ENCODE measurements around the gene C1orf210.

C1orf210 gene

DNA sequence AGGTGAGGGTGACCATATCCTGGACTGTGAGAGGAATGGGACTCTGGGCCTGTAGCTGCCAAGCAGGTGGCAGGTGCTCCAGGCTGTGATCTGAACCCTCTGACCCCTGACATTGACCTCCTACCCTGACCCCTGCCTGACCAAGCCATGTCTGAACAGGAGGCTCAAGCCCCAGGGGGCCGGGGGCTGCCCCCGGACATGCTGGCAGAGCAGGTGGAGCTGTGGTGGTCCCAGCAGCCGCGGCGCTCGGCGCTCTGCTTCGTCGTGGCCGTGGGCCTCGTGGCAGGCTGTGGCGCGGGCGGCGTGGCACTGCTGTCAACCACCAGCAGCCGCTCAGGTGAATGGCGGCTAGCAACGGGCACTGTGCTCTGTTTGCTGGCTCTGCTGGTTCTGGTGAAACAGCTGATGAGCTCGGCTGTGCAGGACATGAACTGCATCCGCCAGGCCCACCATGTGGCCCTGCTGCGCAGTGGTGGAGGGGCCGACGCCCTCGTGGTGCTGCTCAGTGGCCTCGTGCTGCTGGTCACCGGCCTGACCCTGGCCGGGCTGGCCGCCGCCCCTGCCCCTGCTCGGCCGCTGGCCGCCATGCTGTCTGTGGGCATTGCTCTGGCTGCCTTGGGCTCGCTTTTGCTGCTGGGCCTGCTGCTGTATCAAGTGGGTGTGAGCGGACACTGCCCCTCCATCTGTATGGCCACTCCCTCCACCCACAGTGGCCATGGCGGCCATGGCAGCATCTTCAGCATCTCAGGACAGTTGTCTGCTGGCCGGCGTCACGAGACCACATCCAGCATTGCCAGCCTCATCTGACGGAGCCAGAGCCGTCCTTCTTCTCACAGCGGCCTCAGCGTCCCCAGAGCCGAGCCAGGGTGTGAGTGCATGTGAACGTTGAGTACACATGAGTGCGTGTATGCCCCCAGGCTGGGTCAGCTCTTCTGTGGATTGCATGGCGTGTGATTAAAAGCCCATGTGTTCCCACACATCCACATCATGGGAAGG, 12.5 kb downstream of the C1orf210 start:
- DNase-seq: peak; percentile 57

DNA sequence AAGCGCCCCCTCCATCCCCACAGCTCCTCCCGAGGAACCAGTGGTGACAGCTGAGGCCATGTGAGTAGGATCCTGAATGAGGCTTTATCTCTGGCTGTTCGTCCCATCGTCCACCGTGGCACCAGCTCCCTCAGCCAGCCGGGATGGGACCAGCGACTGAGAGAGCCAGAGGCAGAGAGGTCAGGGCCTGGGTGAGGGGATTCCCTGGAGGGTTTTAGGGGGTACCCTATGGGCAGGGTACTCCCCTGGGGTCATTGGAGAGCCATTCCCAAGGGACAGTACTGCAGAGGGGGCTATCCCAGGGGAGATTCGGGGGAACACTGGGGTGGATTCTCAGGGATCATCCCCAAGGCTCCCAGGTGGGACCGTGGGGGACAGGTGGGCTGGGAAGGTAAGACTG, 13.2 kb downstream of the C1orf210 start:
- peak; percentile 43 for DNase-seq

DNA sequence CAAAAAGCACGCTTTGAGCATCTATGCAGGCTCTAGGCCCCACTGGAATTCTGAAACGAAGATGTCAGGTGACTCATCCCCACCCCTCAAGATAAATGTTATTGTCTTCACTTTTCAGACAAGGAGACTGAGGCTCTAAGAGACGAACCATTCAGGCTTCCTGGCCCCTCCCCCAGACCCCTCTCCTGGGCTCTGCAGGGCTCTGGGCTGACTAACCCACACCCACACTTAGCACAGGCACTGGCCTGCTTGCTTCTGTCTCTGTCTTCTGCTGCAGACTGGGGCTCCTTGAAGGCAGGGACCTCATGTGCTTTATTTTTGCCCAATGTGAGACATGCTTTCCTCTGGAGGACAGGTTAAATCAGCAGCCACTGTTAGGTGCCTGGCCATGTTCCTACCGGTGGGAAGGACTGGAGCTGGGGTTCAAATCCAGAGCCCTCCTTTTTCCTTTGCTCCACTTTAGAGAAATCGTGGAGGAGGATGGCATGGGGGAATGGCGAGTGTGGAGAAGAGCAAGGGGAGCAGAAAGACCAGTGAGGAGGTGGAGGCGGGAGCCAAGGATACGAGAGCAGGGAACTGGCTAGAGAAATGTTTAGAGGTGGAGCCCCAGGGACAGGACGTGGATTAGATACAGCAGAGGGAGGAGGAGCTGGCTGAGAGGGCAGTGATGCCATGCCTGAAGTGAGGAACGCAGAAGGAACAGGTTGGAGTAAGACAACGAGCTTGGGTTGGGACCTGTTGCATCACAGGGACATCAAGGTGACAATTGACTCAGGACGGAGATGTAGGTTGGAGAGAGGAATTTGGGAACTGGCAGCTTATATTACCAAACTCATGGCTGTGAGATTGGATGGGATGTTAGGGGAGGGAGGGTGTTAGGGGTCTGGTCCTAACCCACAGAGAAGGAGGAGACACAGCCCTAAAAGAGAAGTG, 13.9 kb downstream of the C1orf210 start:
- DNase-seq: peak; percentile 45

DNA sequence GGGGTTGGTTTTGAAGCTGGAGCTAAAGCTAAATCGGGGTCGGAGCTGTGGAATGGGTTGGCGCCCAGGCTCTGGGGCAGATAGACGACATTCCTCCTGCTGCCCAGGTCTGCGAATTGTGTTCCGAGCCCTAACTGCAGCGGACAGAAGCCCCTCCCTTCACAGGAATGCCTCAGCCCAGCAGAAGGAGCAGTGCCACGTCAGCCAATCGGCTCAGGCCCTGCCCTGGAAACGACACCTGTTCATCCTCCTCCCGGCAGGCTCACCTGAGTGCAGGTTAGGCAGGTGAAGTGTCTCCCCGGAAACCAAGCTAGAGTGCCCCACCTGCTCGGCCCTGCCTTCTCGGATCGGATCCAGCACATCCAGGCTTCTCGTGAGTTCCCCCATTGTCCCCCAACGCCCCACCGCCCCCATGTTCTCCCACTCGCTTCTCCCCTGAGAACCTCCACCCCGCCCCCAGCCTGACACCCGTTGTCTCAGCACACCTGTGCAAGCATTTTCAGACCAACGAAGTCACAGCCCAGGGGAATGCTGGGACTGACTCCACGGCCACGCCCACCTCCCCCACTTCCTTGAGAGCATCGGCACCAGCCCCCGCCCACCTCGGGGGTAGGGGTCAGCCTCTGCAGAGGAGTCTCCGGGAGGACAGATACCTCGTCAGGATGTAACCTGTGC, 14.8 kb downstream of the C1orf210 start:
- DNase-seq: peak; percentile 64

DNA sequence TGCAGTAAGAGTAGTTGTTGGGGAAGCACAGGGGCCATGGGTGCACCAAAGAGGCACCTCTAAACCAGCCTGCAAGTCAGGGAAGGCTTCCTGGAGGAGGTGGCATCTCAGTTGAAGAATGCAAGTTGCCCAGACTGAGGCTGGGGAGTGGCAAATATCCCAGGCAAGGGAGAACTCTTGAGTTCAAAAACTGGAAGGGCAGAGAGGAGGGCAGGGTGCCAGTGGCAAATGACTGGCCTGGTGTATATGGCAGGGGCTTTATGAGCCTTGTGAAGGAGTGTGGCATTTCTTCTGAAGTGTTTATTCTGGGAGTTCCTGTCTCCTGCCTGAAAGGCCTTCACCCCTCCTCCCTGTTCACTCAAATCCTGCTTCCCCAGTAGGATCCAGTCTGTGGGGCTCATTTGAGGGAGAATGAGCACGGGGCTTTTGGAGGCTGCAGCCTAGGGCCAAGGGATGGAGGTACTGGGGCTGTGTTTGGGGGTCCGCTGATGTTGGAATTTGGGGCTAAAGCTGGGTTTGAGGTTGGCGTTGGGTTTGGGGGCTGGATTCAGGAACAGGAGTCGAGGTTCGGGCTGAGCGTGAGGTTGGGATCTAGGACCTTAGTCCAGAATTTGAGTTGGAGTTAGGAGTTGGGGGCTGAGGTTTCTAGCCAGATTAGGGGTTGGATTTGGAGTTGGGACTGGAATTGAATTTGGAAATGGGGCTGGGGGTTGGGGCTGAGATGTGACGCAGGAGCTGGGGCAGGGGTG, 15.6 kb downstream of the C1orf210 start, which contains the start of gene TMEM125:
Gene TMEM125 (plus strand): TSS at position 357 of the 749 bp plus-strand sequence. CDS start 2,740 bp downstream, outside the sequence.
- peak; percentile 30 for DNase-seq

DNA sequence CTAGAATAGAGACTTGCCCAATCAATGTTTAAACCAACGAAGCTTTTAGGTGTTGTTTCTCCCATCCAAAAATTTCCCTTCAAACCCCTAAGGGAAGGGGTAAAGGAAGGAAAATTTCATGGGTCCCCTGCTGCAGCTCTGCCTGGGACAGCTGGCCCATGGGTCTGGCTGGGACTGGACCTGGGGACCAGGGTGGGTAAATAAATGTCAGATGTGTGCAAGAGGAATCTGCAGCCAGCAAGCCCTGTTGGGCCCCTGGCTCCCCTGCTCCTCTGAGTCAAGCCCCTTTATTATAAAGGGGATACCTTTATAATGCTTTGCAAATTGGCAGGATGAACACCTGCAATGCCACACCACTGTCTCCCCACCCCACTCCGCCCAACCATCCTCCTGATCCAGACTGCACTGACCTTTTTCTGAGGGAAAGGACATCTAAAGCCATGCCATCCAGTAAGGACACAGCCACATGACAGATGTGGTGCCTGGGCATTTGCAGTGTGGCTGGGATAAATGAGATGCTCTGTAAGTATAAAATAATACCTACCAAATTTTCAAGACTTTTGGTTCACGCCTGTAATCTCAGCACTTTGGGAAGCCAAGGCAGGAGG, 17.5 kb downstream of the C1orf210 start:
- DNase-seq: no peak

DNA sequence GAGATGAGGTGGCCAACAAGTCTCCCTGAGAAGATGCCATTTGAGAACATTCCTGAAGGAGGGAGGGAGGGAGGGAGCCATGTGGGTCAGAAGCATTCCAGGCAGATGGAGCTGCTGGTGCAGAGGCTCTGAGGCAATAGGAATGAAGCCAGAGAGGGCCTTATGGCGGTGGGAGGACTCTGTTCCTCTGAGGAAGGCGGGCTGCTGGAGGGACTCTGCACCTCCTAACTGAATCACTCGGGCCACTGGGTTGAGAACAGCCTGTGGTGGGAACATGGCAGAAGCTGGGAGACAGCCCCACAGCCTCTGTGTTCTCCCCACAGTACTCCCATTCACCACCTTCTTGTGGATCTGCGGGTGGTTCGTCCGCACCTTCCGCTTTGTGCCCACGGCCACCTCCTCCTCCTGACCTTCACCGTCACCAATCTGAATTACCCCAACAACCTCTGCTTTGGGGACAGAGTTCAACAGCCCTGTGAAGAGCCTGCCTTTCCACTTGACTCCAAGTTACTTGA, 18.0 kb downstream of the C1orf210 start:
- DNase-seq: no peak

DNA sequence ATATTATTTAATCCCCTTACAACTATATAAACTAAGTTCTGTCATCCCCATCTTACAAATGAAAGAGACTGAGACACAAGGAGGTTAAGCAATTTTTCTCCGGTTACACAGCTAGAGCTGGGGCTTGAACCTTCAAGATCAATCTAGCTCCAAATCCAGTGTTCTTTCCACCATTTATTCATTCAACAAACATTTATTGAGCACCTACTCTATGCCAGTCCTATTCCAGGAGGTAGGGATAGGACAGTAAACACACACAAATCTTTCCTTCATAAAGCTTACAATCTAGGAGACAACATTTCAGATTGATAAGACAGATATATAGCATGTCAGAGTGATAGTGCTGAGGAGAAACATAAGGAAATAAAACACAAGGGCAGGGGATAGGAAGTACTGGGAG, 18.5 kb downstream of the C1orf210 start:
- no peak for DNase-seq

DNA sequence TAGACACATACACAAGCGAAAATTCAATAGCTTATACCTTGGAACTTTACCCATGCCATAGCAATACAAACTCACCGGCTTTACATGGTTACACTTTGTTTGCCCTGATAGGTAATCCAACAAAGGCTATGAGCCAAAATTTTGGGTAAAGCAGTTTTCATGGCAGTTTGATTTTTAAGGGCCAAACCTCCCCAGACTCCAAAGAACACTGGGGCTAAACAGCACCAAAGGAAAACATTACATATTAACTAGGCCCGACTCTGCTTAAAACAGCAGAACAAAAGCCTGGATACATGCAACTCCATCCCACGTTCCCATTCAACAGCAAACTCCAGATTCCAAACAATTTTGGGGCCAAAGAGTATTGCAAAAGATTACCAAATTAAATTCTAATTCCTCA, 19.9 kb downstream of the C1orf210 start:
- DNase-seq: no peak

DNA sequence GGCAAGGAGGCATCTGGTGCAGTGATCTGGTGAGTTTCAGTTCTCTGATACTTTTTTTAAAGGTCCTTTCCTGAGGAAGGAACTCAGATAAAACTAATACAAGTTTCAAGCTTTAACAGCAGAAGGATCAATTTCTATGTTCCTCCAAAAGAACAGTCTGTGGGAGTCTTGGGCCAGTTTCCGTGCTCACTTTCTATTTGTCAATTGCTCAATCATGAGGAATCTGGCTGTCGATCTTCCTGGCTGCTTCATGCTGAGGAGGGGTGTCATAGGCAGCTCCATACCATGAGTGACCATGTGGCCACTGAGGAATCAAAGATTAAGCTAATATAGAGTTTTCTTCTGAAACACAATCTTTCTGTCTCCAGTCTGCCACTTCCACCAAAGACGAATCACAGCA, 27.0 kb downstream of the C1orf210 start:
- DNase-seq: peak; percentile 16

DNA sequence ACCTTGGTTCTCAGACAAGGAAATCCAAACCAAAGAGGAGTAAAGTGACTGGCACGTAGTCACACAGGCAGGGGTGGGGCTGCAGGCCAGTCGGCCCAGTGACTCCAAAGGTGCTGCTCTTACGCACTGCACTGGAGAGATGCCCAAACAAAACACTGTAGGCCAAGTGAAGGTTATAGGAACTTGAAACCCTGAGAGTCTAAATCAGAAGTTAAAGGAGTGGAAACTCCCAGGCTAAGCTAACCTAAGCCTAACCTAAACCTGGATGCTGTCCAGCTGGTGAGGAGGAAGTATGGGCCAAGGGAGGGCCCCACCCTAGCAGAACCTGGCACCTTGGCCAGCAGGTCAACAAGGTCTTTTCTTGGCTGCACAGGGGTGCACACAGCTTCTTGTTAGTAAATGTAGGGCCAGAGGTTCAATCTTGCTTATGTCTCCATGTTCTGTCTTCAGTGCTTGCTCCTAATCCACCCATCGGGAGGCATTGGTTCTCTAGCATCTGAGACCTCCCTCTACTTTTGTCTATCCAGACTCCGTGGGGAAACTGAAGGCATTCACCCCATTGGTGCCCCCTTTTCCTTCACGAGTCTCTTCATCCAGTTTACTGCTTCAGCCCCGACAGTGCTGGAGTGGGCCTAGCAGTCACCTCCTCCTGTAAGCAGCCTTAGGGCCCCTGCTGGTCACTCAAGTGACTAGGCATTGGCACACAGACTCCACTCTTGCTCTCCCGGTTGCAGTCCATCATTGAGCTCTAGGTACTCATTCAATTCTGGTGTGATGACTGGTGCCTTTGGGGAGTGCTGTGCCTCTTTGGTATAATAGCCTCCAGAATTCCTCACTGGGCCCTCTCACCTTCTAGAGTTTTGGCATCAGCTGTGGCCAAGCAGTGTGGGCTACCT, 28.5 kb downstream of the C1orf210 start:
- DNase-seq: peak; percentile 30

DNA sequence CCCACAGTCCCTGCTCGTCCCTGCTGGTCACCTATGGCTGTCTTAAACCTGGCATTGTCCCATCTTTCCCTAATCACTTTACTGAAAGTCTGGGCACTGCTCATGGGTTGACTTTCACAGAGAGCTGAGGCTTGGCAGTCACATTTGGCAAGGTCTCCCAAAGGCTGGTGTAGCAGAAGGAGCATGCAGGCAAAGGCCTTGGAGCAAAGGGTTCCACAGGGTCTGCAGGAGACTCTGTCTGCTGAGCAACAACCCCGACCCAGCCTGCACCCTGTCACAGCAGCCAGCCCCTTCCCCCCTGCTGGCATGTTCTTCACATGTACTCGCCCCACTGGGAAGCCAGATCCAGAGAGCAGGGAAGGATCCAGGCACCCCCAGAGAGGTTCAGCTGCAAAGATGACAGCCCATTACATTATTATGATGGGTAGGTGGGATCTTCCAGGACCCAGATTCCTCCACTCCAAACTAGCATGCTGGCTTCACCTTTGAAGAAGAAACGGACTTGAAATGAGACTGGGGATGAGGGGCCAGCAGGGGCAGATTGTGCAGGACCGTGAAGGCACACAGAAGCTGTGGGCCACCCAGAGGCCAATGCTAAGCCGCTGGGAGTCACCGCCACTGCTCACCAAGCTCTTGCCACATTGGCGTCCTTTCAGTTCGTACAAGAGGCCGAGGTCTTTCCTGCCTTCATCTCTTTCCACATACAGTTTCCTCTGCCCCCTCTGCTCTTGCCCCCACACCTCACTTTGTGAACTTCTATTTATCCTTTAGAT, 29.8 kb downstream of the C1orf210 start:
- DNase-seq: peak; percentile 13

DNA sequence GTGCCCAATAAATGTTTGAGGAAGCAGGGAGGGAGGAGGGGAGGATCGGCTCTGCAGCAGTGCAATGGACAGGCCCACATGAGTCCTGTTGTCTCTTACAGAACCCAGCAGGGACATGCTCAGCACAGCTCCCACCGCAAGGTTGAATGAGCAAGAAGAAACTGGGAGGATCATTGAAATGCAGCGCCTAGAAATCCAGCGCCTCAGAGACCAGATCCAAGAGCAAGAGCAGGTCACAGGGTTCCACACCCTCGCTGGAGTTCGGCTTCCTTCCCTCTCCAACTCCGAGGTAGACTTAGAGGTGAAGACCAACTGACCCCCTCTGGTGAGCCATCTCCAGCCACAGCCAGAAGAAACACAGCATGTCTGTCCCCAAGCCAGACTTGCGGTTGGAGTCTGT, 31.5 kb downstream of the C1orf210 start:
- no peak for DNase-seq

DNA sequence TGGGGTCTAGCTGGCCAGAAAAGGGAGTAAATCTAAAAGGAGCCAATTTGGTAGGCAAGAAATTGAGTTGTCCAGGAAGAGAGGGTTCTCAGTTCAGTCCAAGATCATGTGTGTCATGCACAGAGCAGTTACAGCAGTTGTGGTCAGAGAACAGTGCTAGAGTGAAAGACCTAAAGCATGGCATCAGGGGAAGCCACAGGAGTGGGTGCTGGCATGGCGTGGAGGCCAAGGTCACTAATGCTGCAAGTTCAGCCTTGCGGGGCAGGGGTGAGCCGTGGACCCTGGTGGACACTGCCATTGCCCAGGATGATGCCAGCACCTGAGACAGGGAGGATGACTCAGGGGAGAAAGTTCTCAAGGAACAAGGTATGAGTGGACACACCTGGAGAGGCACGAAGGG, 32.2 kb downstream of the C1orf210 start:
- DNase-seq: no peak

DNA sequence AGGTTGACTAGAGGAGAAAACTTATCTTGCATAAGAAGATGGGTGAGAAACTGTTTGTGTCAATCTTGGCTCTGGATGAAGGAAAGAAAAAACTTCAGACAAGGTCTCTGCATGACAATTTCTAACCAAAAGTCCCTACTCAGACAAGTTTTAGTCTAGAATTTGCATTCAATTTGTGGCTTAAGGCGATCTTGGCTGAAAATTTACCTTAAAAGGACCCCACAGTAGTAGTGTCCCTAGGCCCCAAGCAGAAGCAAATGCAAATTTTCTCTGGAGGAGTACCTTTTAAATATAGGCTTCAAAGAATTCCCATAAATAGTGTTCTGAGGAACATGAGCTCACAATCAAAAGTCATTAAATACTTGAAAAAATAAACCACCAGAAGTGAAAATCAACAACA, 33.2 kb downstream of the C1orf210 start:
- DNase-seq: no peak

DNA sequence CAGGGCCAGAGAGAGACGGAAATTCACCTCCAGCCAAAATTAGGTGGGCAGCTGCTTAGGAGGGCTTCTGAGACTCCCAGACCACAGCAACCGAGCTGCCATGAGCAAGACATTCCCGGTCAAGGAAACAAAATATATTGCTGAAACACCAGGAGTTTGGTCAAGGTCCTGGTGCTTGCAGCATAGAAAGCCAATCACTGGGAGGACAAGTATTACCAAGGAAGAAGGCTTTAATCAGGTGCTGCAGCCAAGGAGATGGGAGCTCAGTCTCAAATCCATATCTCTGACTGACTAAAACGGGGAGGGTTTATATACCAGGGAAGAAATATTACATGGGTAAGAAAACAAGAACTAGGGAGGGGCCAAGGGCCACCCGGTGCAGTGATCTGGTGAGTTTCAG, 34.4 kb downstream of the C1orf210 start:
- DNase-seq: no peak

DNA sequence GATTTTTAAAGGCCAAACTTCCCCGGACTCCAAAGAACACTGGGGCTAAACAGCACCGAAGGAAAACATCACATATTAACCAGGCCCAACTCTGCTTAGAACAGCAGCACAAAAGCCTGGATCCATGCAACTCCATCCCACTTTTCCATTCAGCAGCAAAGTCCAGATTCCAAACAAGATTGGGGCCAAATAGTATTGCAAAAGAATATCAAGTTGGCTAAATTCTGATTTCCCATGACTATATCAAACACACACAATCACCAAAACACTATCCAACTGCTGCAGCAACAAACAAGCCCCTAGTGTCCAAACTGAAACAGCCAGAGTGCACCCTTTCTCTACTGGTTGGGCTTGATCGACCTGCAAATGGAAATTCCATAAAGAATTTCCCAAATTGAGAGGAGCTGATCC, 35.0 kb downstream of the C1orf210 start:
- DNase-seq: no peak

DNA sequence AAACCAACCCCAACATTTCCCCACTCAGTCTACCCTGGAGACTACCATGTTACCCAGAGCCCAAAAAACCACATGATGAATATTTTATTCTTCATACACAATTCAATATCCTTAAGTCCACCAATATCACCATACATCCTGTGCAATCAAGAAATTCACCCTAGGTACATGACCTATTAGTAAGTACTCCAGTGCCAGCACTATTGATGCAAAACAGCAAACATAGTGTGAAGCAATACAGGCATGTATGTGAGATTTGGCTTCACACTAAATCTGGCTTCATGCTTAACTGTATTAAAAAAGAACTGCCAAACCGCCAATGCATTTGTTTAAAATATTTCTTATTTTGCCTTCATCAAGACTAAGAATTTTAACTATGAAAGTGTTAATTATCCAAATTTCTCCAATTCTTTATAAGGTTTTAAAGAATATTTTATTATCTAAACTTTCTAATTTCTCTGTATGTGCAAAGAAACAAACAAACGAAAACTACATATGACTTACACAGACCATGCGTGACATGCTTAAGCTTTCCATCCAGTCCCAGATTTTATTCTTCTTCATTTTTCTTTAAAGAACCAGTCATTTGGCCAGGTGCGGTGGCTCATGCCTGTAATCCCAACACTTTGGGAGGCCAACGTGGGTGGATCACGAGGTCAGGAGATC, 38.0 kb downstream of the C1orf210 start:
- no peak for DNase-seq
